GM21381 (cell line): Measurements from ENCODE around the gene PLEKHH1.
"Not testable (repeated sequence)": the region's sequence is repeated elsewhere in the genome, so short reads cannot be mapped to it uniquely, and the experiment has no call there.

Experiments used
- ATAC-seq: cut with Tn5 transposase; IDR thresholded peaks from one replicate; pipeline ENCODE4 v1.9.1; 2021; ENCODE audit warnings: mild to moderate bottlenecking, moderate library complexity; ENCODE audit not compliant: unreplicated experiment

Gene PLEKHH1

DNA sequence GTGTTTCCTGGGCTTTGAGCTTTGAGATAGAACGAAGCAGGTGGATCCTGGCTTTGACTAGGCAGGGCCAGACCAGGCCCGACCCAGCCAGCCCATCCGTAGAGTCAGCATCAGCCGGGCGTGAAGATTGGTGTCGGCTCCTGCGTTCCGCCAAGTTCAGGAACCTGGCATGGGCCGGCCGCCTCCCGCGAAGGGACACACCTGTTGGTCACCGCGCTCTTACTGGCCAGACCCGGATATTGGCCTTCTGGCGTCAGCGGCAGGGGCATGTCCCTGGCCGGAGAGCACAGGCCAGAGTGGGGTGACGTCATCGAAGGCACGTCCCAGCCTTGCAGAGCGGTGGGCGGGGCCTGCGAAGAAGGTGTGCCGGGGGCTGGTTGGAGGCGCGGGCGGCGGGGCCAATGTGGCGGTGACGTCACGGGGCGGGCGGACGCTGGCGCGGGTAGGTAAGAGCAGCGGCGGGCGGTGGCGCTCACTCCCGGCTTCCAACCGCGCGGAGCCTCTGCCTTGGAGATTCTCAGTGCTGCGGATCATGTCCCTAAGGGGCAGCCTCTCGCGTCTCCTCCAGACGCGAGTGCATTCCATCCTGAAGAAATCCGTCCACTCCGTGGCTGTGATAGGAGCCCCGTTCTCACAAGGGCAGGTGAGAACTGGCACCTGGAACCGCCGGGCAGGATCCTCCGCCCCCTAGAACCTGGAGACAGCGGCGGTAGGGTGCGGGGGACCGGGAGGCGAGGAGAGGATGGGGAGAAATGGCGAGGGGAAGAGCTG lies 86.5 kb downstream of the PLEKHH1 start, which contains the start of gene ARG2:
Gene ARG2 (plus strand): TSS at position 475 of the 771 bp plus-strand sequence. CDS start 58 bp downstream, at position 533.
- peak; percentile 94 for ATAC-seq

GRCh38 chr14:67620217-67620785 lies 87.2 kb downstream of the PLEKHH1 start:
- ATAC-seq, result no peak

DNA sequence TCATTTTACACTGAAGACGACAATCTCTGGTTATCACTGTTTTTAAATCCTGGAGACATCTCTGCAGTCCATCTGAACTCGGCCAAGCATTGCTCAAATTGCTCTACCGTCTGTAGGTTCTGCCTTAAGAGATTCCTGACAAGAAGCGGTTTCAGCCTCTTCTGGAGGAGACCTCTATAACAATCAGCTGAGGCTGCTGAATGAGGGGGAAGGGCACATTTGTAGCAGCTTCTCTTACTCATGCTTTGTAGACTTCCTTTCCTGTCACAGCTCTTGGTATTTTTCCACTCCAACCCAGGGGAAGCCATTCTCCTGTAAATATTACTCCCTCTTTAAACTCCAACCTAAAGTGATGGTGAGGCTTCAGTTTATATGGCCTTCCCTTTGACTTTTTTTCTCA lies 89.6 kb downstream of the PLEKHH1 start:
- ATAC-seq, result no peak

DNA sequence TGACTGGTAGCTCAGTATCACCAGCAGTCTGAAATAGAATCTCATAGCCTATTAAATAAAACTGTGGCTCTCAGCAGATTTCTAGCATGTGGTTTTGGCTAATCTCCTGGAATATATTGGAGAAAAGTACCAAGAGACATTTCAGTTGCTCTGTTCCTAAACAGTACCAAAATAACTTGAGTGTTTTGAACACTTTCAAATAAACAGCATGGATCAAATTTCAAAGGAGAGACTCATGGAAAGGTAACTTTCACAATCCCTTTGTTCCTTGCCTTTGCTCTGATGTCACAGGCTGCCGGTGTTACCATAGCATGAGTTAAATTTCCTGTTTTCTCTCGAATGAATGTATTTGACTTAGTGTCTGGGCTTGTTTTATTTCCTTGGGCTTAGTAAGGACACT lies 90.0 kb downstream of the PLEKHH1 start:
- ATAC-seq, result no peak

DNA sequence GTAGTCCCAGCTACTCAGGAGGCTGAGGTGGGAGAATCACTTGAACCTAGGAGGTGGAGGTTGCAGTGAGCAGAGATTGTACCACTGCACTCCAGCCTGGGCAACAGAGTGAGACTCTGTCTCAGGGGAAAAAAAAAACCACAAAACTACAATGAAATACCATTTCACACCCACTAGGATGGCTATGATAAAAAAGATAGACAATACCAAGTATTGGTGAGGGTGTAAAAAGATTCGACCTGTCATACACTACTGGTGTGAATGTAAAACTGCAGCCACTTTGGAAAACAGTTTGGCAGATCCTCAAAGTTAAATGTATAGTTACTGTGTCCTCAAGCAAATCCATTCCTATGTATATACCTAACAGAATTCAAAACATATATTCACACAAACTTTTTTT lies 93.0 kb downstream of the PLEKHH1 start:
- ATAC-seq, result not testable (repeated sequence)

DNA sequence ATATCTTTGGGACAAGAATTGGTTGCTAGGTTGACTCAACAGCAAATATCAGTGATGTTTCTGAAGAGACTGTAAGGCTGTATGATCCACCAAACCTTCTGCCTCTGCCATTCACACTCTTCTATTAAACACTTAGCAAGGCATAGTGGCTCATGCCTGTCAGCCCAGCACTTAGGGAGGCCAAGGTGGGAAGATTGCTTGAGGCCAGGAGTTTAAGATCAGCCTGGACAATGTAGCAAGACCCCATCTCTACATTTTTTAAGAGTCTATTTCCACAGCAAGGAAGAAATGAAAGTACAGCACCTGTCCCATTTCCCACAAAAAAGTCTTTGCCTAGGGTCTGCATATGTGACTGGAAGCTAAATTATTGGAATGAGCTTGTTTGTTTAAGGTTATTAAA lies 94.4 kb downstream of the PLEKHH1 start:
- no peak for ATAC-seq

DNA sequence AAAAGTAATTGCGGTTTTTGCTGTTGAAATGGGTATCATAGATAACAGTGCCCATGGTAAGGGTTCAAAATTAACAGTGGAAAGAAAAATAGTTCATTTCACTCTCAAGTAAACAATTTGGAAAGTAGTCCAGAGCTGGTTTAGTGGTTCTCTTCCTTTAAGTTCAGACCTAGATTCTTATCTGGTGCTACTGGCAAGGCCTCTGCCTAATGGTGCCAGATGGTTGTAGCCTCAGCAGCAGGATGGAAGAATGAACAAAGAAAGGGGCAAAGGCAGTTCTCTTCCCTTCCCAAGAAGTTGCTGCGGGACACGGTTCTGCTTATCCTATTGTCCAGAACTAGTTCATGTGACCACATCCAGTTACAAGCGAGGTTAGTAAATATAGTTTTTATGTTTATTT lies 97.1 kb downstream of the PLEKHH1 start:
- no peak for ATAC-seq

GRCh38 chr14:67630938-67631337 lies 97.8 kb downstream of the PLEKHH1 start:
- ATAC-seq, result no peak

GRCh38 chr14:67633451-67634147 lies 100.5 kb downstream of the PLEKHH1 start:
- no peak for ATAC-seq

- no peak for ATAC-seq
Measured at GRCh38 chr14:67636361-67636919, 103.3 kb downstream of the PLEKHH1 start.

DNA sequence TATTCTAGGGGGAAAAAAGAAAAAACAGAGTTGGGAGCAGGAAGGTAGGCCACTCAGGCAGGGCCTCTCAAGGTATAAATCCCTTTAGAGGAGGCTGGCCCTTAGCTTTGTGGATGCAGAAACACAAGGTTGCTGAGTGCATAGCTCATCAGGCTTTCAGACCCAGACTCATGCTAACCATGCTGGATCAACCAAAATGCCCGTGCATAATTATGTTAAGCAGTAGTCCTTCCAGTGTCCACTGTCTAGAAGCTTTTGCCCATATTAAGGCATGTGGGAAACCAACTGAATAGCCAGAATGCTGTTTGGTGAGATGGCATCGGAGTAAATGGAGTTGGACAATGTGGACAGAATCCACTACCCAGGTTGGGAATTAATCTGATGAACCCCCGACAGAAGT lies 105.6 kb downstream of the PLEKHH1 start:
- ATAC-seq, result no peak
